H1 (cell line): ENCODE measurements around the gene ZNF536. TPM values are rescaled to one million over a fixed set of nuclear protein-coding genes. Genes with fewer than 3 reads are reported as not detected.

ENCODE experiments used
- CTCF ChIA-PET: fragments of 300-600 bp; sonication (Branson Sonifier 250); formaldehyde crosslinking; loops from one replicate; lab custom pipeline; 2021; ENCODE audit not compliant: partially characterized antibody; lab: Charles Lee
- POLR2A ChIA-PET: fragments of 300-600 bp; sonication (Branson Sonifier 250); formaldehyde crosslinking; loops from one replicate; lab custom pipeline; 2021; ENCODE audit warnings: inconsistent platforms; ENCODE audit not compliant: partially characterized antibody; lab: Charles Lee
- DNase-seq, 2 experiments: peaks; one replicate each; pipeline versions ENCODE4 v3.0.0 to v3.0.0-alpha.2; 2010 to 2022; ENCODE audit warnings: low spot score in 2 of 2, low read depth in 1 of 2, mixed read lengths in 1 of 2
- FAIRE-seq: peaks from 2 replicates; lab custom pipeline; 2011; peaks lifted over from hg19 to GRCh38; lab: Jason Lieb, UNC
- H2AFZ ChIP-seq: 2 replicates; pipeline ENCODE4 v1.8.1; 2012; ENCODE audit warnings: low read length, inconsistent platforms
- H2AK5ac ChIP-seq: 2 replicates; pipeline ENCODE4 v1.6.1; 2013; ENCODE audit warnings: low read depth, low read length
- H2BK120ac ChIP-seq: replicated peaks from 2 replicates; pipeline ENCODE3; 2013; ENCODE audit warnings: low read depth, low read length, inconsistent platforms
- H2BK12ac ChIP-seq: 2 replicates; pipeline ENCODE4 v1.6.1; 2013; ENCODE audit warnings: low read depth, low read length
- H2BK15ac ChIP-seq: 2 replicates; pipeline ENCODE4 v1.6.1; 2013; ENCODE audit warnings: low read length
- H2BK20ac ChIP-seq: 2 replicates; pipeline ENCODE4 v1.6.1; 2013; ENCODE audit warnings: low read length
- H2BK5ac ChIP-seq: 2 replicates; pipeline ENCODE4 v1.6.1; 2013; ENCODE audit warnings: low read depth, low read length
- H3K14ac ChIP-seq: 2 replicates; pipeline ENCODE4 v1.6.1; 2013; ENCODE audit warnings: inconsistent platforms; ENCODE audit not compliant: insufficient read length
- H3K18ac ChIP-seq: 2 replicates; pipeline ENCODE4 v1.6.1; 2013; ENCODE audit warnings: low read length; ENCODE audit errors: extremely low read depth
- H3K23ac ChIP-seq: 2 replicates; pipeline ENCODE4 v1.6.1; 2013; ENCODE audit warnings: inconsistent platforms; ENCODE audit not compliant: insufficient read length
- H3K23me2 ChIP-seq: 2 replicates; pipeline ENCODE4 v1.6.1; 2013; ENCODE audit warnings: low read depth, low read length
- H3K27ac ChIP-seq: 2 replicates; pipeline ENCODE4 v1.6.1; 2011; ENCODE audit warnings: low read depth, low read length, inconsistent platforms
- H3K27me3 ChIP-seq, 4 experiments: replicated peaks in 1 of 4; 1 replicate in 1 of 4; 2 replicates in 3 of 4; pipeline versions ENCODE4 v1.6.1 to v1.8.1; 2011 to 2013; ENCODE audit warnings: low read length in 3 of 4, mild to moderate bottlenecking in 3 of 4, inconsistent platforms in 2 of 4, mixed read lengths in 2 of 4, moderate library complexity in 1 of 4; ENCODE audit not compliant: control insufficient read depth in 3 of 4, insufficient read depth in 3 of 4; ENCODE audit errors: extremely low read depth in 1 of 4
- H3K36me3 ChIP-seq, 4 experiments: 2 replicates each; pipeline versions ENCODE4 v1.6.1 to v1.8.1; 2011 to 2013; ENCODE audit warnings: mild to moderate bottlenecking in 4 of 4, low read length in 3 of 4, moderate library complexity in 2 of 4, control low read depth in 1 of 4, inconsistent platforms in 1 of 4; ENCODE audit not compliant: insufficient read depth in 4 of 4, control insufficient read depth in 2 of 4
- H3K4ac ChIP-seq: replicated peaks from 2 replicates; pipeline ENCODE3; 2013; ENCODE audit warnings: low read length, low read depth, mixed read lengths, inconsistent platforms; ENCODE audit not compliant: insufficient read length
- H3K4me1 ChIP-seq, 4 experiments: replicated peaks in 1 of 4; 1 replicate in 1 of 4; 2 replicates in 3 of 4; pipeline versions ENCODE4 v1.6.1 to v1.8.1; 2011 to 2013; ENCODE audit warnings: low read length in 3 of 4, inconsistent platforms in 2 of 4, mixed read lengths in 1 of 4; ENCODE audit not compliant: insufficient read depth in 4 of 4, control insufficient read depth in 3 of 4
- H3K4me2 ChIP-seq, 2 experiments: 2 replicates each; pipeline versions ENCODE4 v1.6.1 to v1.8.1; 2011 to 2013; ENCODE audit warnings: low read depth in 2 of 2, low read length in 2 of 2, control low read depth in 1 of 2, inconsistent platforms in 1 of 2, mild to moderate bottlenecking in 1 of 2; ENCODE audit not compliant: insufficient read depth in 1 of 2
- H3K4me3 ChIP-seq, 4 experiments: fragments of 200-600, 300-600 bp in 1 of 4; sonication (generic), shearing (Covaris generic), sonication (Bioruptor Twin) in 1 of 4; 2 replicates each; pipeline versions ENCODE4 v1.5.1 to v1.8.1; 2011 to 2016; ENCODE audit warnings: low read length in 4 of 4, low read depth in 3 of 4, control low read depth in 2 of 4, inconsistent platforms in 2 of 4, mild to moderate bottlenecking in 2 of 4, mixed read lengths in 1 of 4, moderate library complexity in 1 of 4; ENCODE audit not compliant: insufficient read depth in 2 of 4; ENCODE audit errors: extremely low read depth in 1 of 4
- H3K56ac ChIP-seq: replicated peaks from 2 replicates; pipeline ENCODE3; 2013; ENCODE audit warnings: low read depth, mild to moderate bottlenecking, mixed read lengths, low read length, inconsistent platforms; ENCODE audit not compliant: insufficient read length
- H3K79me1 ChIP-seq: 2 replicates; pipeline ENCODE4 v1.6.1; 2013; ENCODE audit warnings: low read depth, low read length, control low read depth
- H3K79me2 ChIP-seq, 2 experiments: 2 replicates each; pipeline versions ENCODE4 v1.6.1 to v1.8.1; 2012 to 2013; ENCODE audit warnings: low read length in 2 of 2, mild to moderate bottlenecking in 2 of 2, inconsistent platforms in 1 of 2; ENCODE audit not compliant: insufficient read depth in 2 of 2, control insufficient read depth in 1 of 2
- H3K9ac ChIP-seq, 4 experiments: replicated peaks in 1 of 4; 1 replicate in 1 of 4; 2 replicates in 3 of 4; pipeline versions ENCODE4 v1.6.1 to v1.8.1; 2011 to 2013; ENCODE audit warnings: low read depth in 3 of 4, low read length in 3 of 4, control low read depth in 2 of 4, mild to moderate bottlenecking in 2 of 4, moderate library complexity in 2 of 4, inconsistent platforms in 1 of 4; ENCODE audit errors: extremely low read depth in 1 of 4
- H3K9me3 ChIP-seq, 2 experiments: 2 replicates each; pipeline versions ENCODE4 v1.6.1 to v1.8.1; 2012 to 2013; ENCODE audit warnings: mild to moderate bottlenecking in 2 of 2, moderate library complexity in 2 of 2, control low read depth in 1 of 2, inconsistent platforms in 1 of 2, low read depth in 1 of 2, low read length in 1 of 2, mixed read lengths in 1 of 2; ENCODE audit not compliant: insufficient read depth in 2 of 2
- H4K20me1 ChIP-seq, 2 experiments: replicated peaks in 1 of 2; 2 replicates each; pipeline versions ENCODE3 to v1.8.1; 2011 to 2013; ENCODE audit warnings: inconsistent platforms in 2 of 2, low read length in 2 of 2, mild to moderate bottlenecking in 1 of 2; ENCODE audit not compliant: insufficient read depth in 2 of 2, control insufficient read depth in 1 of 2
- H4K5ac ChIP-seq: 2 replicates; pipeline ENCODE4 v1.6.1; 2013; ENCODE audit warnings: low read length, low read depth, mixed read lengths, inconsistent platforms; ENCODE audit not compliant: insufficient read length
- H4K8ac ChIP-seq: 2 replicates; pipeline ENCODE4 v1.8.0; 2013; ENCODE audit warnings: mild to moderate bottlenecking, moderate library complexity, low read length, inconsistent platforms; ENCODE audit not compliant: insufficient read depth; ENCODE audit errors: extremely low read depth
- H4K91ac ChIP-seq: replicated peaks from 2 replicates; pipeline ENCODE3; 2013; ENCODE audit warnings: low read length, mixed read lengths, inconsistent platforms; ENCODE audit not compliant: insufficient read length
- ASH2L ChIP-seq: fragments of 200-600, 300-600 bp; sonication (generic); IDR thresholded peaks from one replicate; pipeline ENCODE4 v1.7.1; 2017; ENCODE audit warnings: low read length
- CBX8 ChIP-seq: fragments of 300-800, 300-1000 bp; sonication (generic); IDR thresholded peaks from 2 replicates; pipeline ENCODE4 v1.7.1; 2016; ENCODE audit warnings: low read depth, low read length, borderline replicate concordance
- CEBPB ChIP-seq: IDR thresholded peaks from 2 replicates; pipeline ENCODE4 v1.6.1; 2012; ENCODE audit warnings: low read depth, low read length
- CHD1 ChIP-seq: IDR thresholded peaks from 2 replicates; pipeline ENCODE4 v1.6.1; 2012; ENCODE audit warnings: low read depth, low read length, improper control_type of control experiment
- CHD2 ChIP-seq: IDR thresholded peaks from 2 replicates; pipeline ENCODE4 v1.6.1; 2012; ENCODE audit warnings: low read length, improper control_type of control experiment
- JUND ChIP-seq: IDR thresholded peaks from 2 replicates; pipeline ENCODE4 v1.6.1; 2011; ENCODE audit warnings: mild to moderate bottlenecking, improper control_type of control experiment, low read length
- POU5F1 ChIP-seq: IDR thresholded peaks from 2 replicates; pipeline ENCODE4 v1.6.1; 2011; ENCODE audit warnings: low read depth, mild to moderate bottlenecking, low read length, moderate library complexity
- RAD21 ChIP-seq, 2 experiments: IDR thresholded peaks in 1 of 2; conservative IDR thresholded peaks in 1 of 2; 2 replicates each; pipeline ENCODE4 v1.6.1; 2011; ENCODE audit warnings: low read depth in 2 of 2, low read length in 2 of 2, improper control_type of control experiment in 1 of 2, inconsistent platforms in 1 of 2, mild to moderate bottlenecking in 1 of 2, moderate library complexity in 1 of 2
- RXRA ChIP-seq: IDR thresholded peaks from 2 replicates; pipeline ENCODE4 v1.6.1; 2011; ENCODE audit warnings: low read depth, mild to moderate bottlenecking, low read length, moderate library complexity; ENCODE audit not compliant: insufficient read depth
- SAP30 ChIP-seq: fragments of 300-600 bp; sonication (generic); IDR thresholded peaks from 2 replicates; pipeline ENCODE4 v1.7.1; 2012; ENCODE audit warnings: low read length, moderate library complexity, mild to moderate bottlenecking, inconsistent platforms; ENCODE audit not compliant: insufficient read depth, insufficient replicate concordance
- SIN3A ChIP-seq, 2 experiments: IDR thresholded peaks in 1 of 2; conservative IDR thresholded peaks in 1 of 2; 2 replicates each; pipeline ENCODE4 v1.6.1; 2011 to 2012; ENCODE audit warnings: low read length in 2 of 2, improper control_type of control experiment in 1 of 2, low read depth in 1 of 2, mild to moderate bottlenecking in 1 of 2
- YY1 ChIP-seq: IDR thresholded peaks from 2 replicates; pipeline ENCODE4 v1.6.1; 2011; ENCODE audit warnings: low read depth, mild to moderate bottlenecking, low read length
- WGBS, 2 experiments: shearing (Covaris generic) in 1 of 2; methylation state at CpG; one replicate each; pipeline versions ENCODE4 v1.1.6 to v1.1.7; 2013 to 2015; ENCODE audit warnings: low lambda C conversion rate in 2 of 2, mixed read lengths in 2 of 2, inconsistent platforms in 1 of 2, low coverage in 1 of 2, missing lambda C conversion rate in 1 of 2; ENCODE audit not compliant: insufficient replicate concordance in 2 of 2, insufficient coverage in 1 of 2, insufficient read length in 1 of 2; ENCODE audit errors: extremely low coverage in 1 of 2, missing lambda C conversion rate in 1 of 2; 5-methylcytosine and 5-hydroxymethylcytosine counted together
- polyA plus RNA-seq, 7 experiments: library from polyadenylated mRNA; depleted of rRNA in 3 of 7; stranded (reverse) in 5 of 7; unstranded in 2 of 7; fragments of >200 nt in 5 of 7; fragments of 200-250 nt in 2 of 7; gene quantifications; 1 replicate in 5 of 7; 2 replicates in 1 of 7; 4 replicates in 1 of 7; pipeline versions ENCODE4 v1.2.1 to v1.2.3, GENCODE V29; 2011 to 2013; ENCODE audit warnings: missing spikeins in 2 of 7, mixed read lengths in 2 of 7
- total RNA-seq: library from RNA; stranded (reverse); fragmentation: NEBNext Ultra II Directional; extraction: Animal tissue kit (Norgen Biotek cat#: 25700); gene quantifications from 2 replicates; pipeline ENCODE4 v1.2.1, GENCODE V29; 2021

The ZNF536 gene
- total and polyA plus RNA-seq, 2 of the 8 experiments (the other 6 are each of a cell fraction or from before 2014, with no cell fraction given) = 0.09 to 0.11 TPM

- Histone ChIP-seq H2AK5ac (no peak overlapping the region), H2BK120ac (no peak overlapping the region), H4K8ac (no peak overlapping the region; the same call in 1 of the 2 replicates), H3K27ac (no peak overlapping the region), H4K20me1 (no peaks in the 10 kb centered on the region), H3K14ac (no peak overlapping the region), H2BK15ac (0 out of 2 replicates have a peak overlapping the region, but pooled peaks have one; percentile 46), H3K18ac (no peak overlapping the region), H2BK20ac (no peak overlapping the region), H3K9me3 (no peaks in the 10 kb centered on the region), H3K23me2 (no peaks in the 10 kb centered on the region), H3K4me2 (no peak overlapping the region), H3K79me2 (no peaks in the 10 kb centered on the region), H2BK5ac (no peak overlapping the region), H3K9ac (no peak overlapping the region), H3K36me3 (no peaks in the 10 kb centered on the region), H4K91ac (no peak overlapping the region), H3K27me3 (peaks cover 0 to 11% (median 1%) of the 10 kb centered on the region in 4 experiments; a peak in 3 of 7 replicates), H3K4me1 (peaks cover 0 to 8% (median 1%) of the 10 kb centered on the region in 4 experiments; a peak in 3 of 7 replicates), H3K79me1 (no peaks in the 10 kb centered on the region), H3K56ac (no peak overlapping the region)
- 86% methylated on average over 9 of the region's 9 CpGs; no CpG with 5 or more reads in 1 of the 2 experiments for WGBS, 2 experiments
- peak in 1 of 2 experiments; percentile 37 for DNase-seq
- POLR2A ChIA-PET = no interaction called here
- CTCF ChIA-PET = interaction anchor here (0.9 to 1.8 kb wide), 5 partner anchors 11 to 251 kb away, joined by 3 to 4 read pairs (median 4); no protein-coding TSS in a partner anchor
- TF ChIP-seq SIN3A (conservative IDR thresholded peaks at IDR 0.05 in 1 of 2, IDR thresholded peaks at IDR 0.05 in 1 of 2; ENCODE audit: low read depth in 1 of 2, low read length in 2 of 2) (no peak), YY1 (no peak), ASH2L (no peak), RXRA (no peak), CEBPB (no peak), POU5F1 (no peak), SAP30 (no peak), RAD21 (IDR thresholded peaks at IDR 0.05 in 1 of 2, conservative IDR thresholded peaks at IDR 0.05 in 1 of 2; ENCODE audit: low read depth in 2 of 2, low read length in 2 of 2) (no peak), CBX8 (no peak), CHD1 (no peak), CHD2 (no peak), JUND (no peak)
- TF ChIP-seq, all 59 proteins: peak for 0
- H2AFZ ChIP-seq = no peak overlapping the region
- H3K4ac ChIP-seq = no peak overlapping the region
- H2BK12ac ChIP-seq = no peak overlapping the region
- FAIRE-seq = no peak
- no peak overlapping the region for H3K23ac ChIP-seq
- H4K5ac ChIP-seq = no peak overlapping the region
- no peak overlapping the region for H3K4me3 ChIP-seq
Observed at GRCh38 chr19:30390356-30390988, 18.3 kb downstream of the ZNF536 start.
